Measurements from ENCODE around the gene ST6GALNAC1. TPM values are rescaled to one million over a fixed set of nuclear protein-coding genes. Genes with fewer than 3 reads are reported as not detected.
A peak's percentile ranks its signal among the peaks of the same experiment; 100 is the strongest.

ST6GALNAC1 gene
- total RNA-seq, 1 donor from 2014 or later = not detected

DNA sequence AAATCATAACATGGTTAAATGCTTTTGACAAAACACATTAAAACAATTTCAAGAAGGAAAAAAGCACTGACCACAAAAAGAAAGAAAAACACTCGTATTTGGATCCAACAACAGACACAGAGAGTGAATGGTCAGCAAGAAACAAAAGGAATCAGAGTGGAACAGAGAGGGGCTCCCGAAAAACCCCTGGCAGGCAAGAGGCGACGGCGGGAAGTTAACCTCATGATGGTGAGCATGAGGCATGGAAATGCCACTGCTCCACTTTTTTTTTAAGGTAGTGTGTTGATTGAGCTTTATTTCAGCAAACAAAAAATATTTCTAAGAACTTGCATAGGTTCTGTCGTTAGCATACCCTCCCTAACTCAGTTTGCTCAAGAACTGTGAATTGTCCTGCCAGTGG is 32.1 kb upstream of the ST6GALNAC1 start:
- Mint-ChIP-seq H3K4me1 (ENCODE audit: low read depth, unreplicated experiment) (peaks cover 9% of the 10 kb centered on the region), H3K27me3 (ENCODE audit: unreplicated experiment) (peaks cover 5% of the 10 kb centered on the region), H3K4me3 (ENCODE audit: unreplicated experiment) (no peak overlapping the region), H3K27ac (ENCODE audit: unreplicated experiment) (no peak overlapping the region), H3K36me3 (ENCODE audit: unreplicated experiment) (no peaks in the 10 kb centered on the region), H3K9me3 (ENCODE audit: unreplicated experiment) (peaks cover 9% of the 10 kb centered on the region)
- TF ChIP-seq, protein P1, sequence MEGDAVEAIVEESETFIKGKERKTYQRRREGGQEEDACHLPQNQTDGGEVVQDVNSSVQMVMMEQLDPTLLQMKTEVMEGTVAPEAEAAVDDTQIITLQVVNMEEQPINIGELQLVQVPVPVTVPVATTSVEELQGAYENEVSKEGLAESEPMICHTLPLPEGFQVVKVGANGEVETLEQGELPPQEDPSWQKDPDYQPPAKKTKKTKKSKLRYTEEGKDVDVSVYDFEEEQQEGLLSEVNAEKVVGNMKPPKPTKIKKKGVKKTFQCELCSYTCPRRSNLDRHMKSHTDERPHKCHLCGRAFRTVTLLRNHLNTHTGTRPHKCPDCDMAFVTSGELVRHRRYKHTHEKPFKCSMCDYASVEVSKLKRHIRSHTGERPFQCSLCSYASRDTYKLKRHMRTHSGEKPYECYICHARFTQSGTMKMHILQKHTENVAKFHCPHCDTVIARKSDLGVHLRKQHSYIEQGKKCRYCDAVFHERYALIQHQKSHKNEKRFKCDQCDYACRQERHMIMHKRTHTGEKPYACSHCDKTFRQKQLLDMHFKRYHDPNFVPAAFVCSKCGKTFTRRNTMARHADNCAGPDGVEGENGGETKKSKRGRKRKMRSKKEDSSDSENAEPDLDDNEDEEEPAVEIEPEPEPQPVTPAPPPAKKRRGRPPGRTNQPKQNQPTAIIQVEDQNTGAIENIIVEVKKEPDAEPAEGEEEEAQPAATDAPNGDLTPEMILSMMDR (IDR thresholded peaks at IDR 0.05; ENCODE audit: partially characterized antibody, unreplicated experiment) = no peak
- DNase-seq = no peak

DNA sequence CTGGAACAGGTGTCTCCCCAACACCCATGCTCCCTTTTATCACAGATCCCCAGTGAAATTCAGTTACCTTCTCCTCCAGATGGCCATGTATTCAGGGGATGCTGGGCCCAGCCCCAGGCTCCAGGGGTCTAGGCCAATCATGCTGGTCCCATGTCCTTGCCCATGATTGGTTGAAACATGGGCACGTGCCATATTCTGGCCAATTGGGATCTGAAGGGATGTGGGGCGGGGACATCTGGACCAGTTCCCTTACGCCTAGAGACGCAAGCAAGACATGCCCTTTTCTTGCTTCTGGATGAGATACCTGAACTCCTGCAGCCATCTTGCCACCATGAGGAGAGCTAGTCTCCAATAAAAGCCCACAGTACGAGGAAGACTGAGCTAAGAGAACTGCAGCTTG is 31.0 kb upstream of the ST6GALNAC1 start:
- Mint-ChIP-seq H3K9me3 (ENCODE audit: unreplicated experiment) (peaks cover 9% of the 10 kb centered on the region), H3K4me1 (ENCODE audit: low read depth, unreplicated experiment) (peaks cover 9% of the 10 kb centered on the region), H3K27me3 (ENCODE audit: unreplicated experiment) (peaks cover 5% of the 10 kb centered on the region), H3K4me3 (ENCODE audit: unreplicated experiment) (no peak overlapping the region), H3K36me3 (ENCODE audit: unreplicated experiment) (no peaks in the 10 kb centered on the region), H3K27ac (ENCODE audit: unreplicated experiment) (no peak overlapping the region)
- TF ChIP-seq, protein P1 (IDR thresholded peaks at IDR 0.05; ENCODE audit: partially characterized antibody, unreplicated experiment) = no peak
- DNase-seq = no peak

DNA sequence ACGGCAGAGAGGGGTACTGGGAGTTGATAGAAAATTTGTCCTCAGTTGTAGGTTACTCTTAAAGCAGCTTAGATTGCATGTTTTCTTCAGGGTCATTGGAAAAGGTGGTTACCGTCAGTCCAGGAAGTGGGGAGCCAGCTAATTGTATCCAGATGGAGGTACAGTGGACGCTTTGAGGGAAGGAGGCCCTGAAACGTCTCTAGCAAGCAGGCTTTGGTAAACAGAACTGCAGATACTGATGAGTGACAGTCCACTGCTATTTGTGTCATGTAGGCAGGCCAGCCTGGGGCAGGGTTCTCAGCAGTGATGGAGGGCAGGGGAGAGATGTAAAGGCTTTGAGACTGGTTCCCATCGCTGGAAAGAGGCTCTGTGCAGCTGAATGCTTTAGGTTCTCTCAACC is 30.2 kb upstream of the ST6GALNAC1 start:
- peaks cover 9% of the 10 kb centered on the region for H3K9me3 Mint-ChIP-seq (ENCODE audit: unreplicated experiment)
- H3K4me1 Mint-ChIP-seq (ENCODE audit: low read depth, unreplicated experiment) = peaks cover 9% of the 10 kb centered on the region
- H3K4me3 Mint-ChIP-seq (ENCODE audit: unreplicated experiment) = no peak overlapping the region
- no peak for DNase-seq
- H3K36me3 Mint-ChIP-seq (ENCODE audit: unreplicated experiment) = no peaks in the 10 kb centered on the region
- TF ChIP-seq, protein P1 (IDR thresholded peaks at IDR 0.05; ENCODE audit: partially characterized antibody, unreplicated experiment) = no peak
- peaks cover 5% of the 10 kb centered on the region for H3K27me3 Mint-ChIP-seq (ENCODE audit: unreplicated experiment)
- H3K27ac Mint-ChIP-seq (ENCODE audit: unreplicated experiment) = no peak overlapping the region

DNA sequence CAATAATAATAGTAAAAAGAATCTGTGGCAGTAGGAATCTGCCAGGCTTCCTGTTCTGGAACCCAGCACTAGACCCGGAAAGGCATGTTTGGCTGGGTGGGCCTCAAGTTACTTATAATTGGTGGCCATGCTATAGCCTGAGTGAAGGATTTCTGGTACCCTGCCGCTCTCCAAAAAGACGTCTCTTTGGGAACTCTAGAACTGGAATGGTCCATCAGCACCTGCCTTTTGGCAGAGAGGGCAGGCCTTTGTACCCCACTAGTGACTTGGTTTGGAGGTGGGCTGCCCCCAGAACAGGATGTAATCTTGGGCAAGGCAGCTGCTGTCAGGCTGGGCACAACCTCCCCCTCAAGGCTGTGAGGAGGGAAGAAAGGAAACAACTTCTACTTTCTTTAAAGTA is 29.3 kb upstream of the ST6GALNAC1 start:
- no peak for DNase-seq
- peaks cover 7% of the 10 kb centered on the region for H3K27me3 Mint-ChIP-seq (ENCODE audit: unreplicated experiment)
- TF ChIP-seq, protein P1 (IDR thresholded peaks at IDR 0.05; ENCODE audit: partially characterized antibody, unreplicated experiment) = no peak
- H3K4me1 Mint-ChIP-seq (ENCODE audit: low read depth, unreplicated experiment) = peaks cover 9% of the 10 kb centered on the region
- no peaks in the 10 kb centered on the region for H3K36me3 Mint-ChIP-seq (ENCODE audit: unreplicated experiment)
- H3K27ac Mint-ChIP-seq (ENCODE audit: unreplicated experiment) = no peak overlapping the region
- H3K4me3 Mint-ChIP-seq (ENCODE audit: unreplicated experiment) = no peak overlapping the region
- H3K9me3 Mint-ChIP-seq (ENCODE audit: unreplicated experiment) = peaks cover 9% of the 10 kb centered on the region

DNA sequence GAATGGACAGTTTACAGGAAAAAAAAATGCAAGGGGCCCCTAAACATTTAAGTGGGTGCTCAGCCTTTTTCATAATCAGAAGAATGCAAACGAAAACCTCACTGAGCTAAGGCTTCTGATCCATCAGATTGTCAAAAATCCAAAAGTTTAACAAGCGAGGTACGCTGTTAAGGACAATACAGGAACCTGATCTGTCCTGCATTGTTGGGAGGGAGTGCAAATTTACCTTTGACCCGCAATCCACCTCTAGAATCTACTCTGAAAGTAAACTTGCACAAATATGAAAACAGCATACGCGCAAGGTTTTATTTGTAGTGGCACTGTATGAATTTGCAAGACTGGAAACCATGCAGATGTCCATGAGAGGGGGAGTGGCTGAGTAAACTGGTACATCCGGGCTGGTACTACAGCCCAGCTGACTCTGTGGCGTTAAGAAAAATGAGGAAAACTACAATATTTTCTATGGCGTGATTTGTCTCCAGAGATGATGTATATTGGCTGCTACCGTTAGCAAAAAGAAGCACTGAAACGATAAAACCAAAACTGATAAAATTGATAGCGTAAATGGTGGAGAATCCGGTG is 28.8 kb upstream of the ST6GALNAC1 start:
- Mint-ChIP-seq H3K27me3 (ENCODE audit: unreplicated experiment) (peaks cover 8% of the 10 kb centered on the region), H3K4me3 (ENCODE audit: unreplicated experiment) (peak overlapping the region; percentile 99), H3K27ac (ENCODE audit: unreplicated experiment) (peak overlapping the region; percentile 77), H3K4me1 (ENCODE audit: low read depth, unreplicated experiment) (peaks cover 9% of the 10 kb centered on the region), H3K36me3 (ENCODE audit: unreplicated experiment) (no peaks in the 10 kb centered on the region), H3K9me3 (ENCODE audit: unreplicated experiment) (peaks cover 9% of the 10 kb centered on the region)
- TF ChIP-seq, protein P1 (IDR thresholded peaks at IDR 0.05; ENCODE audit: partially characterized antibody, unreplicated experiment) = no peak
- no peak for DNase-seq

All from glutamatergic neuron (in vitro differentiated cells).